ENCODE results near the gene PCBP4. TPM values are rescaled to one million over a fixed set of nuclear protein-coding genes. Genes with fewer than 3 reads are reported as not detected.

PCBP4 gene
- 111 TPM for polyA plus RNA-seq (2013, experiment 1 of 4)
- 104 TPM for polyA plus RNA-seq (2013, experiment 2 of 4)
- 105 TPM for polyA plus RNA-seq (2013, experiment 3 of 4)
- polyA plus RNA-seq (2013, experiment 4 of 4): 123 TPM

- peak within 1 kb of the TSS; percentile 97 for H3K27ac ChIP-seq (ENCODE audit: insufficient read depth, low read depth, low read length, poor library complexity, severe bottlenecking)
- peak within 1 kb of the TSS; percentile 78 for H3K4me3 ChIP-seq (ENCODE audit: insufficient read depth, low read depth, low read length)
- no peaks in the 10 kb centered on the region for H3K27me3 ChIP-seq (ENCODE audit: control insufficient read depth, insufficient read depth, low read length, poor library complexity, severe bottlenecking)
- peaks cover 57% of the 10 kb centered on the region for H3K4me1 ChIP-seq (ENCODE audit: control insufficient read depth, insufficient read depth, low read length)
- no peaks in the 10 kb centered on the region for H3K36me3 ChIP-seq (ENCODE audit: control insufficient read depth, insufficient read depth, low read length)
- WGBS, 2 experiments: 0% methylated on average over 88 to 90 of the region's 90 CpGs
- no peaks in the 10 kb centered on the region for H3K9me3 ChIP-seq (ENCODE audit: control insufficient read depth, low read length)
Measured at GRCh38 chr3:51967384-51968169, at the start of gene PCBP4. Gene PCBP4, minus strand, starts transcription at chr3:51967454. Its CDS starts 6,214 bp downstream, at chr3:51961240.

GRCh38 chr3:52015438-52016228, 48.4 kb upstream of the PCBP4 start:
- 92 to 93% methylated on average over 13 of the region's 13 CpGs for WGBS, 2 experiments
- H3K27ac ChIP-seq (ENCODE audit: insufficient read depth, low read depth, low read length, poor library complexity, severe bottlenecking): no peak overlapping the region
- no peak overlapping the region for H3K4me3 ChIP-seq (ENCODE audit: insufficient read depth, low read depth, low read length)

GRCh38 chr3:52014613-52015012, 47.4 kb upstream of the PCBP4 start:
- Histone ChIP-seq H3K9me3 (ENCODE audit: control insufficient read depth, low read length) (no peaks in the 10 kb centered on the region), H3K27ac (ENCODE audit: insufficient read depth, low read depth, low read length, poor library complexity, severe bottlenecking) (no peak overlapping the region), H3K4me1 (ENCODE audit: control insufficient read depth, insufficient read depth, low read length) (peaks cover 6% of the 10 kb centered on the region), H3K4me3 (ENCODE audit: insufficient read depth, low read depth, low read length) (no peak overlapping the region), H3K36me3 (ENCODE audit: control insufficient read depth, insufficient read depth, low read length) (no peaks in the 10 kb centered on the region), H3K27me3 (ENCODE audit: control insufficient read depth, insufficient read depth, low read length, poor library complexity, severe bottlenecking) (no peaks in the 10 kb centered on the region)
- WGBS, 2 experiments: 74 to 75% methylated on average over 8 of the region's 8 CpGs

More at GRCh38 chr3:52015438-52016228, 48.4 kb upstream of the PCBP4 start:
- no peaks in the 10 kb centered on the region for H3K36me3 ChIP-seq (ENCODE audit: control insufficient read depth, insufficient read depth, low read length)
- H3K27me3 ChIP-seq (ENCODE audit: control insufficient read depth, insufficient read depth, low read length, poor library complexity, severe bottlenecking): no peaks in the 10 kb centered on the region
- no peaks in the 10 kb centered on the region for H3K9me3 ChIP-seq (ENCODE audit: control insufficient read depth, low read length)
- peaks cover 9% of the 10 kb centered on the region for H3K4me1 ChIP-seq (ENCODE audit: control insufficient read depth, insufficient read depth, low read length)

GRCh38 chr3:52013802-52014598, 46.7 kb upstream of the PCBP4 start:
- WGBS, 2 experiments: 91 to 96% methylated on average over 6 of the region's 6 CpGs
- Histone ChIP-seq H3K4me3 (ENCODE audit: insufficient read depth, low read depth, low read length) (no peak overlapping the region), H3K4me1 (ENCODE audit: control insufficient read depth, insufficient read depth, low read length) (no peaks in the 10 kb centered on the region), H3K27me3 (ENCODE audit: control insufficient read depth, insufficient read depth, low read length, poor library complexity, severe bottlenecking) (no peaks in the 10 kb centered on the region), H3K27ac (ENCODE audit: insufficient read depth, low read depth, low read length, poor library complexity, severe bottlenecking) (no peak overlapping the region), H3K36me3 (ENCODE audit: control insufficient read depth, insufficient read depth, low read length) (no peaks in the 10 kb centered on the region), H3K9me3 (ENCODE audit: control insufficient read depth, low read length) (no peaks in the 10 kb centered on the region)

- no peaks in the 10 kb centered on the region for H3K27me3 ChIP-seq (ENCODE audit: control insufficient read depth, insufficient read depth, low read length, poor library complexity, severe bottlenecking)
- no peaks in the 10 kb centered on the region for H3K9me3 ChIP-seq (ENCODE audit: control insufficient read depth, low read length)
- H3K4me3 ChIP-seq (ENCODE audit: insufficient read depth, low read depth, low read length): no peak overlapping the region
- H3K4me1 ChIP-seq (ENCODE audit: control insufficient read depth, insufficient read depth, low read length): no peaks in the 10 kb centered on the region
- no peak overlapping the region for H3K27ac ChIP-seq (ENCODE audit: insufficient read depth, low read depth, low read length, poor library complexity, severe bottlenecking)
- 90 to 95% methylated on average over 7 of the region's 7 CpGs for WGBS, 2 experiments
- no peaks in the 10 kb centered on the region for H3K36me3 ChIP-seq (ENCODE audit: control insufficient read depth, insufficient read depth, low read length)
Measured at GRCh38 chr3:52012699-52013098, 45.4 kb upstream of the PCBP4 start.

GRCh38 chr3:52010431-52010830, 43.2 kb upstream of the PCBP4 start:
- Histone ChIP-seq H3K36me3 (ENCODE audit: control insufficient read depth, insufficient read depth, low read length) (no peaks in the 10 kb centered on the region), H3K4me1 (ENCODE audit: control insufficient read depth, insufficient read depth, low read length) (peaks cover 12% of the 10 kb centered on the region), H3K27me3 (ENCODE audit: control insufficient read depth, insufficient read depth, low read length, poor library complexity, severe bottlenecking) (no peaks in the 10 kb centered on the region), H3K9me3 (ENCODE audit: control insufficient read depth, low read length) (no peaks in the 10 kb centered on the region), H3K27ac (ENCODE audit: insufficient read depth, low read depth, low read length, poor library complexity, severe bottlenecking) (no peak overlapping the region), H3K4me3 (ENCODE audit: insufficient read depth, low read depth, low read length) (no peak overlapping the region)

GRCh38 chr3:52007291-52007690, 40.0 kb upstream of the PCBP4 start:
- Histone ChIP-seq H3K36me3 (ENCODE audit: control insufficient read depth, insufficient read depth, low read length) (no peaks in the 10 kb centered on the region), H3K4me3 (ENCODE audit: insufficient read depth, low read depth, low read length) (no peak overlapping the region), H3K27ac (ENCODE audit: insufficient read depth, low read depth, low read length, poor library complexity, severe bottlenecking) (no peak overlapping the region), H3K27me3 (ENCODE audit: control insufficient read depth, insufficient read depth, low read length, poor library complexity, severe bottlenecking) (no peaks in the 10 kb centered on the region), H3K4me1 (ENCODE audit: control insufficient read depth, insufficient read depth, low read length) (peaks cover 42% of the 10 kb centered on the region), H3K9me3 (ENCODE audit: control insufficient read depth, low read length) (no peaks in the 10 kb centered on the region)
- WGBS, 2 experiments: 67 to 72% methylated on average over 3 of the region's 4 CpGs

- Histone ChIP-seq H3K4me3 (ENCODE audit: insufficient read depth, low read depth, low read length) (no peak overlapping the region), H3K9me3 (ENCODE audit: control insufficient read depth, low read length) (no peaks in the 10 kb centered on the region), H3K36me3 (ENCODE audit: control insufficient read depth, insufficient read depth, low read length) (no peaks in the 10 kb centered on the region), H3K27me3 (ENCODE audit: control insufficient read depth, insufficient read depth, low read length, poor library complexity, severe bottlenecking) (no peaks in the 10 kb centered on the region), H3K4me1 (ENCODE audit: control insufficient read depth, insufficient read depth, low read length) (peaks cover 47% of the 10 kb centered on the region), H3K27ac (ENCODE audit: insufficient read depth, low read depth, low read length, poor library complexity, severe bottlenecking) (no peak overlapping the region)
- 92 to 94% methylated on average over 6 of the region's 6 CpGs for WGBS, 2 experiments
Measured at GRCh38 chr3:52006820-52007133, 39.5 kb upstream of the PCBP4 start.

GRCh38 chr3:52006017-52006819, 39.0 kb upstream of the PCBP4 start:
- peaks cover 50% of the 10 kb centered on the region for H3K4me1 ChIP-seq (ENCODE audit: control insufficient read depth, insufficient read depth, low read length)
- H3K27ac ChIP-seq (ENCODE audit: insufficient read depth, low read depth, low read length, poor library complexity, severe bottlenecking): no peak overlapping the region
- no peaks in the 10 kb centered on the region for H3K9me3 ChIP-seq (ENCODE audit: control insufficient read depth, low read length)
- H3K36me3 ChIP-seq (ENCODE audit: control insufficient read depth, insufficient read depth, low read length): no peaks in the 10 kb centered on the region
- no peak overlapping the region for H3K4me3 ChIP-seq (ENCODE audit: insufficient read depth, low read depth, low read length)
- 50 to 53% methylated on average over 8 of the region's 8 CpGs for WGBS, 2 experiments
- H3K27me3 ChIP-seq (ENCODE audit: control insufficient read depth, insufficient read depth, low read length, poor library complexity, severe bottlenecking): no peaks in the 10 kb centered on the region

Measured in ectodermal cell (in vitro differentiated cells).